Testis (tissue), 3 donors: ENCODE data around the gene CSTF2. TPM values are rescaled to one million over a fixed set of nuclear protein-coding genes. Genes with fewer than 3 reads are reported as not detected.

Source experiments
- DNase-seq: peaks from one replicate; pipeline ENCODE4 v3.0.0-alpha.2; 2019
- H3K27ac ChIP-seq, 2 donors: fragments of 200-600 bp; sonication (generic); one replicate each; pipeline ENCODE4 v1.5.1; 2019
- H3K27me3 ChIP-seq: fragments of 200-600 bp; sonication (generic); one replicate; pipeline ENCODE4 v1.5.1; 2019
- H3K36me3 ChIP-seq: fragments of 200-600 bp; sonication (generic); one replicate; pipeline ENCODE4 v1.5.1; 2017; ENCODE audit warnings: low read depth; ENCODE audit errors: missing control alignments
- H3K4me1 ChIP-seq: fragments of 200-600 bp; sonication (generic); one replicate; pipeline ENCODE4 v1.5.1; 2019
- H3K4me3 ChIP-seq, 2 donors: fragments of 200-600 bp; sonication (generic); one replicate each; pipeline ENCODE4 v1.5.1; 2017 to 2019
- H3K9me3 ChIP-seq: fragments of 200-600 bp; sonication (generic); one replicate; pipeline ENCODE4 v1.5.1; 2017
- POLR2A ChIP-seq: fragments of 450-650 bp; IDR thresholded peaks from one replicate; pipeline ENCODE4 v1.6.1; 2017; ENCODE audit warnings: antibody characterized with exemption, mild to moderate bottlenecking, moderate library complexity
- WGBS, 2 donors: methylation state at CpG; one replicate each; pipeline ENCODE4 v1.1.5; 2018; 5-methylcytosine and 5-hydroxymethylcytosine counted together
- intact Hi-C: fragments of 100-400 bp; cut with DNase I; formaldehyde crosslinking; loops from one replicate; pipeline ENCODE4 v1.15.1; 2023; ENCODE audit warnings: low total_unique reads
- polyA plus RNA-seq: library from polyadenylated mRNA; stranded (reverse); fragments of 350-450 nt; fragmentation: Illumina TruSeq; extraction: RNeasy Lipid Tissue Mini Kit (QIAGEN cat#74804); gene quantifications from one replicate; pipeline ENCODE4 v1.2.3, GENCODE V29; 2014; ENCODE audit warnings: low read depth, low replicate concordance; ENCODE audit not compliant: insufficient read depth
- total RNA-seq, 2 donors: library from RNA; depleted of rRNA; stranded (reverse); fragments of >200 nt; gene quantifications; one replicate each; pipeline ENCODE4 v1.2.3, GENCODE V29; 2016
- TF ChIP-seq, protein P1 (sequence below), 3 experiments: fragments of 450-650 bp in 2 of 3; fragments of 200-600 bp in 1 of 3; sonication (generic) in 1 of 3; IDR thresholded peaks; one replicate each; pipeline ENCODE4 v1.5.1; 2016 to 2019; ENCODE audit warnings: antibody characterized with exemption in 3 of 3, mild to moderate bottlenecking in 2 of 3, moderate library complexity in 1 of 3

The CSTF2 gene
- total and polyA plus RNA-seq, 3 donors from 2014 or later: 33.2 to 44.4 (median 42.2) TPM

DNA sequence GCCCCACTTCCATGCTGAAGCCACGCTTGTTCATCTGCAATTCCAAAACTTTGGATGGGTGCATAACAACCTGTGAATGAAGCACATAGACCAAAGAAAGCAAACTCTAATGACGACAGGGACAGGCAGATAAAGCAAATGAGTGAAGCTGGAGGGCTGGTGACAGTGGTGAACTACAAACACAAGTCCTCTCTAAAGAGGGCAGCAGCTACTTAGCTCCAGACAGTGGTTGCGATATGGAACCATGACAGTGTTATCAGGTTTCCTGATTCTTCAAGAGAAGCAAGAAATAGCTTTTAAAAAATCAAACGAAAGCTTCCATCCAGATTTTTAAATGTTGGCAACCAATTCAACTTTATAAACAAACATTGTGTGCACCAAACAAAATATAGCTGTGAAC lies 30.1 kb downstream of the CSTF2 start:
- no peak overlapping the region for H3K27ac ChIP-seq
- no peaks in the 10 kb centered on the region for H3K36me3 ChIP-seq
- no peaks in the 10 kb centered on the region for H3K9me3 ChIP-seq
- TF ChIP-seq, protein P1, sequence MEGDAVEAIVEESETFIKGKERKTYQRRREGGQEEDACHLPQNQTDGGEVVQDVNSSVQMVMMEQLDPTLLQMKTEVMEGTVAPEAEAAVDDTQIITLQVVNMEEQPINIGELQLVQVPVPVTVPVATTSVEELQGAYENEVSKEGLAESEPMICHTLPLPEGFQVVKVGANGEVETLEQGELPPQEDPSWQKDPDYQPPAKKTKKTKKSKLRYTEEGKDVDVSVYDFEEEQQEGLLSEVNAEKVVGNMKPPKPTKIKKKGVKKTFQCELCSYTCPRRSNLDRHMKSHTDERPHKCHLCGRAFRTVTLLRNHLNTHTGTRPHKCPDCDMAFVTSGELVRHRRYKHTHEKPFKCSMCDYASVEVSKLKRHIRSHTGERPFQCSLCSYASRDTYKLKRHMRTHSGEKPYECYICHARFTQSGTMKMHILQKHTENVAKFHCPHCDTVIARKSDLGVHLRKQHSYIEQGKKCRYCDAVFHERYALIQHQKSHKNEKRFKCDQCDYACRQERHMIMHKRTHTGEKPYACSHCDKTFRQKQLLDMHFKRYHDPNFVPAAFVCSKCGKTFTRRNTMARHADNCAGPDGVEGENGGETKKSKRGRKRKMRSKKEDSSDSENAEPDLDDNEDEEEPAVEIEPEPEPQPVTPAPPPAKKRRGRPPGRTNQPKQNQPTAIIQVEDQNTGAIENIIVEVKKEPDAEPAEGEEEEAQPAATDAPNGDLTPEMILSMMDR (IDR thresholded peaks at IDR 0.05): no peak
- TF ChIP-seq POLR2A: no peak
- H3K27me3 ChIP-seq: no peaks in the 10 kb centered on the region
- DNase-seq: no peak
- H3K4me1 ChIP-seq: no peaks in the 10 kb centered on the region
- no peak overlapping the region for H3K4me3 ChIP-seq
- intact Hi-C loops: no loop called here
- 65 to 77% methylated on average over 4 of the region's 4 CpGs for WGBS, 2 donors

DNA sequence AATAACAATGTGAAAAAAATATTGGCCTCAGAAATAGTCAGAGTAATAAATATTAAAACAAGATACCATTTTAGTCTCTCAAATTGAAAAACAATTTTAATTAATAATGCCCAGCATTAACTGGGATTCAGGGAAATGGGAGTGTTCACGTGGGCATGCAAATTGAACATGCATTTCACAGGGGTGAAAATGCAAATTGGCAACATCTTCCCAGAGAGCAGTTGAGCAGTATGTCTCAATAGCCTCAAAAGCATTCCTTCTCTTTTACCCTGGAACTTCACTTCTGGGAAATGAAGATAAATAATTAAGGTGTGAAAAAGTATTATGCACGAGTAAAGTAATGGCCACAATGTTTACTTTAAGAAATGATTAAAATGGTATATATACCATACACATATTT lies 32.6 kb downstream of the CSTF2 start:
- Histone ChIP-seq H3K27me3 (no peaks in the 10 kb centered on the region), H3K27ac (no peak overlapping the region), H3K36me3 (no peaks in the 10 kb centered on the region), H3K9me3 (no peaks in the 10 kb centered on the region), H3K4me1 (no peaks in the 10 kb centered on the region), H3K4me3 (no peak overlapping the region)
- TF ChIP-seq POLR2A: no peak
- TF ChIP-seq, protein P1 (IDR thresholded peaks at IDR 0.05): no peak
- intact Hi-C loops: no loop called here
- WGBS, 2 donors: 65 to 70% methylated on average over 2 of the region's 2 CpGs
- no peak for DNase-seq

DNA sequence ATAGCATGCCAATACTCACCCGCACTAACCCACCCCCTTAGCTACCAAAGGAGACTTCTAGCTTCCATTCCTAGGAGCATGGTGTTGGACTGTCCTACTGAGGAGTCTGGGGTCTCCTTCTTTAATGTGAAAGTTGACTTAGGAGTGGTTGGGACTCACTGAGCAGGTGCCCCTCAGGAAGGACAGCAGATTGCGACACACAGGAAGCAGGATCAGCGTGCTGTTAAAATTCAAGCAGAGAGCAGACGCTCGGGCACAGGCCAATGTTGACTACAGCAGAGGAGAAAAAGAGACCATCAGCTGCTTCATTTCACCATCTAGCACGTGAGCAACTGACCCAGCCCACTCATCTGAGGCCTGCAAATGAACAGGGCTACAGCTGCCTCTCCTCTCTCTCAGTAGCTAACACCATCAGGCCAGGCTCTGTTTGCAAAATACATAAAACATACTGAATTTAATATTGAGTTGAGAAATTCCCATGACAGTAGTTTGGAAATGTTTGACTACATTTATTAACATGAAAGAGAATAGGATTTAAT lies 43.2 kb downstream of the CSTF2 start:
- no peak for DNase-seq
- Histone ChIP-seq H3K36me3 (no peaks in the 10 kb centered on the region), H3K27me3 (no peaks in the 10 kb centered on the region), H3K4me3 (no peak overlapping the region), H3K9me3 (no peaks in the 10 kb centered on the region), H3K4me1 (no peaks in the 10 kb centered on the region), H3K27ac (no peak overlapping the region)
- WGBS, 2 donors: 76 to 85% methylated on average over 5 to 6 of the region's 6 CpGs
- TF ChIP-seq, protein P1 (IDR thresholded peaks at IDR 0.05): no peak
- TF ChIP-seq POLR2A: no peak
- intact Hi-C loops: no loop called here

DNA sequence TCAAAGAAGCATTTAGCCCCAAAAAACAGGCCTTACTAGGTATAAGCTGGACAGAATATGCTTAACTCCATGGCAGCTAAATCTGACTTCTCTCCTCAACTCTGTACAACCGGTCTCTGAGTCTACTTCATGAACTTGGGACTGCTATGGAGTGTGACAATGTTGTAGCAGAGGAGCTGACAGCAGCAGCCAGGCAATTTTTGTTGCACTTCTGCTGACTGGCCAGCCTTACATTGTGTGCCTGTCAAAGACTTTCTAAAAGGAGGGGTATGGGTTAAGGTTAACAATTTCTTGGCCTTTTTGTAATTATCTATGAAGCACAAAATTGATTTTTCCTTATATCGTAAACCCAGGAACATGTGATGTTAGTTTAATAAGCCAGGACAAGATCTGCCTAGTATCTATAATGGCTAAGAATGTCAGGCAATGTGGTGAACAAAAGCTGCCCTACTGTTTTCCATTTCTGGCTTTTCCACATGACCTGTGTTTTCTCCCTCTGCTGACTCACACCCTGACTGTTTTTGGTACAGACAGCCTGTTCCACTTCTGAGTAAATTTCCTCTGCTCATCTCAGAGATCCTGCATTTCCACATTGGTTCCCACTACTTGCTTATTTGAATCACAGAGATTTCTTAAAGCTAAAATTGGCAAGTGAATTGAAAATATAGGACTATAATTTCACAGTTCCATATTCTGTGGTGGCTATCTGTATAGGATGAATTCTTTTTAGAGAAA lies 44.6 kb downstream of the CSTF2 start:
- Histone ChIP-seq H3K27ac (no peak overlapping the region), H3K4me1 (no peaks in the 10 kb centered on the region), H3K36me3 (no peaks in the 10 kb centered on the region), H3K4me3 (no peak overlapping the region), H3K27me3 (no peaks in the 10 kb centered on the region), H3K9me3 (no peaks in the 10 kb centered on the region)
- TF ChIP-seq, protein P1 (IDR thresholded peaks at IDR 0.05): no peak
- TF ChIP-seq POLR2A: no peak
- intact Hi-C loops: no loop called here
- no peak for DNase-seq
- 76 to 83% methylated on average over 1 to 2 of the region's 2 CpGs for WGBS, 2 donors

DNA sequence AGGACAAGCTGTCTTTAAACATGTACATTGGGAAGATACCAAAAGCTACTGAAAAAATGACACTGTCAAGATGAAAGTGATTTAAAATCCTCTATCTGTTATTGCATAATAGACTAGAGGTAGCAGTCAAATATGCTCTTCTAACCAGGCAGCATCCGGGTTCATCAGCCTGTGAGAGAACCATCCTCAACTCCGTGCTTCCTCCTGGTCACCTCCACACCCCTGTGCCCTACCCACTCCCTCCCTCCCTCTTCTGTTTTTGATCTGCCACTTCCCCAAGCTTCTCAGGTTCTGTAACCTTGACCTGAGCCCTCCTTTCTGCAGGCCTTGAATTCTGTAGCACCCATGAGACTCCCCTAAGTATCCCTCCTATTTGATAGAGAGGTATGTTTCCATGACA lies 48.1 kb downstream of the CSTF2 start:
- intact Hi-C loops: no loop called here
- H3K9me3 ChIP-seq: no peaks in the 10 kb centered on the region
- H3K4me3 ChIP-seq: no peak overlapping the region
- no peaks in the 10 kb centered on the region for H3K4me1 ChIP-seq
- no peak overlapping the region for H3K27ac ChIP-seq
- H3K27me3 ChIP-seq: no peaks in the 10 kb centered on the region
- DNase-seq: no peak
- WGBS, 2 donors: 42 to 76% methylated on average over 2 of the region's 2 CpGs
- H3K36me3 ChIP-seq: no peaks in the 10 kb centered on the region
- no peak for TF ChIP-seq POLR2A
